Measurements from ENCODE around the gene PCDHA10. TPM values are rescaled to one million over a fixed set of nuclear protein-coding genes. Genes with fewer than 3 reads are reported as not detected.

The PCDHA10 gene
- polyA plus RNA-seq, 12 donors = 0.04 to 0.25 (median 0.10) TPM; not detected in 2

DNA sequence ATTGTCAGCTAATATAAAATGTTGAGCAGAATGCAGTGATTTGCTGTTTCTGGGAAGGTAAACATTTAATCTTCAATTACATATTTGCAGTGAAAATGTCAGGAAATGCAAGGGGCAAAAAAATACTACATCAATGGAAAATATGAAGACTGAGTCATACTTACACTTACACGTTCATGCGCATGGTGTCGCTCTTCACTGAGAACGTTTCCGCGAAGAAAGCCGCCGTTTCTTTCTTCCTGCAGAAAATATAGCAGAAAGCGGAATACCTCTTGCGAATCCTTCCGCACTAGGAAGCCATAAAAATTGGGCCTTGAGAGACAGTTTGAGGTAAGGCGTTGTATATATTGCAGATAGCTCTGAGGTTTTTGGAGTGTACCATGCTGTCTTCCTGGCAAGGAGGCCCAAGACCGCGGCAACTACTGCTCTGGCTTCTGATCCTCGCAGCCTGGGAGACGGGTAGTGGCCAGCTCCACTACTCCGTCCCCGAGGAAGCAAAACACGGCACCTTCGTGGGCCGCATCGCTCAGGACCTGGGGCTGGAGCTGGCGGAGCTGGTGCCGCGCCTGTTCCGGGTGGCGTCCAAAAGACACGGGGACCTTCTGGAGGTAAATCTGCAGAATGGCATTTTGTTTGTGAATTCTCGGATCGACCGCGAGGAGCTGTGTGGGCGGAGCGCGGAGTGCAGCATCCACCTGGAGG, 26.3 kb downstream of the PCDHA10 start, which contains the start of gene PCDHA13:
Gene PCDHA13 (plus strand): TSS at position 236 of the 702 bp plus-strand sequence. CDS start 145 bp downstream, at position 381.
- no peak for DNase-seq

DNA sequence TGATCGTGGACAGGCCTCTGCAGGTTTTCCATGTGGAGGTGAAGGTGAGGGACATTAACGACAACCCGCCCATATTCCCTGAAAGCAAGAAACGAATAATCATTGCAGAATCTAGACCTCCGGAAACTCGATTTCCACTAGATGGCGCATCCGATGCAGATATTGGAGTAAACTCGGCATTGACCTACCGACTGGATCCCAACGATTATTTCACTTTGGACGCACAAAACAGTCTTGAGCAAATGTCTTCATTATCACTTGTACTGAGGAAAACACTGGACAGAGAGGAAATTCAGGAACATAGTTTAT, 26.8 kb downstream of the PCDHA10 start:
- no peak for DNase-seq

DNA sequence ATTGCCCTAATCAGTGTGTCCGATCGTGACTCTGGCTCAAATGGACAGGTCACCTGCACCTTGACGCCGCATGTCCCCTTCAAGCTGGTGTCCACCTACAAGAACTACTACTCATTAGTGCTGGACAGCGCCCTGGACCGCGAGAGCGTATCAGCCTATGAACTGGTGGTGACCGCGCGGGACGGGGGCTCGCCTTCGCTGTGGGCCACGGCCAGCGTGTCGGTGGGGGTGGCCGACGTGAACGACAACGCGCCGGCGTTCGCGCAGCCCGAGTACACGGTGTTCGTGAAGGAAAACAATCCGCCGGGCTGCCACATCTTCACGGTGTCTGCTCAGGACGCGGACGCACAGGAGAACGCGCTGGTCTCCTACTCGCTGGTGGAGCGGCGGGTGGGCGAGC, 27.7 kb downstream of the PCDHA10 start:
- DNase-seq = no peak

DNA sequence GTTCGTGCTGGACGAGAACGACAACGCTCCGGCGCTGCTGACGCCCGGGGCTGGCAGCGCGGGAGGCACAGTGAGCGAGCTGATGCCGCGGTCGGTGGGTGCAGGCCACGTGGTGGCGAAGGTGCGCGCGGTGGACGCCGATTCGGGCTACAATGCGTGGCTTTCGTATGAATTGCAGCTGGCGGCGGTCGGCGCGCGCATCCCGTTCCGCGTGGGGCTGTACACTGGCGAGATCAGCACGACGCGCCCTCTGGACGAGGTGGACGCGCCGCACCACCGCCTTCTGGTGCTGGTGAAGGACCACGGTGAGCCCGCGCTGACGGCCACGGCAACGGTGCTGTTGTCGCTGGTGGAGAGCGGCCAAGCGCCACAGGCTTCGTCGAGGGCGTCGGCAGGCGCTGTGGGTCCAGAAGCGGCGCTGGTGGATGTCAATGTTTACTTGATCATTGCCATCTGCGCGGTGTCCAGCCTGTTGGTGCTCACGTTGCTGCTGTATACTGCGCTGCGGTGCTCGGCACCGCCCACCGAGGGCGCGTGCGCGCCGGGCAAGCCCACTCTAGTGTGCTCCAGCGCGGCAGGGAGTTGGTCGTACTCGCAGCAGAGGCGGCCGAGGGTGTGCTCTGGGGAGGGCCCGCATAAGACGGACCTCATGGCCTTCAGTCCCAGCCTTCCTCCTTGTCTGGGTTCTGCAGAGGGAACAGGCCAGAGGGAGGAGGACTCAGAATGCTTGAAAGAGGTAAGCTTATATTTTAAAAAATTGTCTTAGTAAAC, 28.4 kb downstream of the PCDHA10 start:
- no peak for DNase-seq

DNA sequence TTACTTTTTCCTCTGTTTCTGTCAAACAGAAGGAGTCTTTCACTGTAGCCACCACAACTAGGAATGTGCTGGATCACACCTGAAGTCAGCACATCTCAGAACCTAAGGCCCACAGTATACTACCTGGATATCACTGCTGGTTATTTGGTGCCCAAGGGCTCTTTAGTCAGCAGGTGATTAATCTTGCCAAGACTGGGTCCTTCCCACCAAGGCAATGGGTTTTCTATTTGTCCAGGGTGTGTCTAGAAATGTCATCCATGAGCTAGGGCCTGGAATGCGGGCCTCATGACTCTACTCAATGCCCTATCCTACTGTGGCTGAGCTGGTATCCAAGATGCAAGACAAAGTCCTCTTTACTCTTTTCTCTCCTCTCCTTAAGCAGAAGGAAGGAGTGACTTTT, 60.6 kb downstream of the PCDHA10 start:
- DNase-seq = no peak

Other genes starting within 250 kb of the PCDHA10 start
- gene CD14, start 222.7 kb upstream of the PCDHA10 start, polyA plus RNA-seq (ENCODE audit: insufficient read length in 12 of 12) = 10 to 100 TPM in 11 of 12 donors, not detected in 1; 14.9 to 25.8 (median 17.4) TPM
- gene TMCO6, start 216.4 kb upstream of the PCDHA10 start, polyA plus RNA-seq (ENCODE audit: insufficient read length in 12 of 12) = 10 to 100 TPM in 4 of 12 donors, 1 to 10 TPM in 7, not detected in 1; 6.0 to 21.9 (median 8.0) TPM
- gene NDUFA2, start 208.3 kb upstream of the PCDHA10 start, polyA plus RNA-seq (ENCODE audit: insufficient read length in 12 of 12) = 10 to 100 TPM in 11 of 12 donors, not detected in 1; 28.6 to 63.2 (median 52.0) TPM
- gene IK, start 208.1 kb upstream of the PCDHA10 start, polyA plus RNA-seq (ENCODE audit: insufficient read length in 12 of 12) = 100 to 1,000 TPM in 4 of 12 donors, 10 to 100 TPM in 7, not detected in 1; 83.7 to 175 (median 93.7) TPM
- gene WDR55, start 191.0 kb upstream of the PCDHA10 start, polyA plus RNA-seq (ENCODE audit: insufficient read length in 12 of 12) = 10 to 100 TPM in 11 of 12 donors, not detected in 1; 11.1 to 17.2 (median 13.0) TPM
- under 1 TPM in 4 of 12 donors, not detected in 8; 0.09 to 0.27 (median 0.22) TPM for gene DND1, start 182.3 kb upstream of the PCDHA10 start, polyA plus RNA-seq (ENCODE audit: insufficient read length in 12 of 12)
- 10 to 100 TPM in 11 of 12 donors, not detected in 1; 28.7 to 58.3 (median 48.2) TPM for gene HARS1, start 164.5 kb upstream of the PCDHA10 start, polyA plus RNA-seq (ENCODE audit: insufficient read length in 12 of 12)
- 10 to 100 TPM in 11 of 12 donors, not detected in 1; 23.0 to 36.9 (median 26.0) TPM for gene HARS2, start 164.4 kb upstream of the PCDHA10 start, polyA plus RNA-seq (ENCODE audit: insufficient read length in 12 of 12)
- gene ZMAT2, start 155.4 kb upstream of the PCDHA10 start, polyA plus RNA-seq (ENCODE audit: insufficient read length in 12 of 12) = 100 to 1,000 TPM in 1 of 12 donors, 10 to 100 TPM in 10, not detected in 1; 74.3 to 102 (median 83.6) TPM
- under 1 TPM in 4 of 12 donors, not detected in 8; 0.04 to 0.12 (median 0.07) TPM for gene PCDHA1, start 69.8 kb upstream of the PCDHA10 start, polyA plus RNA-seq (ENCODE audit: insufficient read length in 12 of 12)
- gene PCDHA2, start 61.0 kb upstream of the PCDHA10 start, polyA plus RNA-seq (ENCODE audit: insufficient read length in 12 of 12) = under 1 TPM in 7 of 12 donors, not detected in 5; 0.04 to 0.16 (median 0.10) TPM
- gene PCDHA3, start 54.8 kb upstream of the PCDHA10 start, polyA plus RNA-seq (ENCODE audit: insufficient read length in 12 of 12) = under 1 TPM in 10 of 12 donors, not detected in 2; 0.09 to 0.48 (median 0.18) TPM
- under 1 TPM in 10 of 12 donors, not detected in 2; 0.16 to 0.39 (median 0.31) TPM for gene PCDHA4, start 48.8 kb upstream of the PCDHA10 start, polyA plus RNA-seq (ENCODE audit: insufficient read length in 12 of 12)
- gene PCDHA5, start 34.3 kb upstream of the PCDHA10 start, polyA plus RNA-seq (ENCODE audit: insufficient read length in 12 of 12) = under 1 TPM in 6 of 12 donors, not detected in 6; 0.04 to 0.19 (median 0.09) TPM
- gene PCDHA6, start 27.9 kb upstream of the PCDHA10 start, polyA plus RNA-seq (ENCODE audit: insufficient read length in 12 of 12) = under 1 TPM in 9 of 12 donors, not detected in 3; 0.07 to 0.50 (median 0.17) TPM
- under 1 TPM in 9 of 12 donors, not detected in 3; 0.05 to 0.28 (median 0.17) TPM for gene PCDHA7, start 21.6 kb upstream of the PCDHA10 start, polyA plus RNA-seq (ENCODE audit: insufficient read length in 12 of 12)
- gene PCDHA8, start 14.7 kb upstream of the PCDHA10 start, polyA plus RNA-seq (ENCODE audit: insufficient read length in 12 of 12) = under 1 TPM in 4 of 12 donors, not detected in 8; 0.05 to 0.14 (median 0.07) TPM
- gene PCDHA9, start 7.5 kb upstream of the PCDHA10 start, polyA plus RNA-seq (ENCODE audit: insufficient read length in 12 of 12) = under 1 TPM in 6 of 12 donors, not detected in 6; 0.03 to 0.07 (median 0.03) TPM
- gene PCDHA11, start 13.1 kb downstream of the PCDHA10 start, polyA plus RNA-seq (ENCODE audit: insufficient read length in 12 of 12) = under 1 TPM in 7 of 12 donors, not detected in 5; 0.05 to 0.38 (median 0.14) TPM
- gene PCDHA12, start 19.4 kb downstream of the PCDHA10 start, polyA plus RNA-seq (ENCODE audit: insufficient read length in 12 of 12) = under 1 TPM in 6 of 12 donors, not detected in 6; 0.04 to 0.28 (median 0.06) TPM
- 1 to 10 TPM in 1 of 12 donors, under 1 TPM in 7, not detected in 4; 0.03 to 2.8 (median 0.06) TPM for gene PCDHA13, start 26.2 kb downstream of the PCDHA10 start, polyA plus RNA-seq (ENCODE audit: insufficient read length in 12 of 12)
- gene PCDHAC1, start 70.4 kb downstream of the PCDHA10 start, polyA plus RNA-seq (ENCODE audit: insufficient read length in 12 of 12) = under 1 TPM in 10 of 12 donors, not detected in 2; 0.07 to 0.51 (median 0.16) TPM
- gene PCDHAC2, start 110.6 kb downstream of the PCDHA10 start, polyA plus RNA-seq (ENCODE audit: insufficient read length in 12 of 12) = 1 to 10 TPM in 6 of 12 donors, under 1 TPM in 4, not detected in 2; 0.66 to 9.4 (median 1.1) TPM
- gene PCDHB1, start 195.5 kb downstream of the PCDHA10 start, polyA plus RNA-seq (ENCODE audit: insufficient read length in 12 of 12) = under 1 TPM in 10 of 12 donors, not detected in 2; 0.05 to 0.23 (median 0.11) TPM
- gene PCDHB2, start 238.7 kb downstream of the PCDHA10 start, polyA plus RNA-seq (ENCODE audit: insufficient read length in 12 of 12) = 1 to 10 TPM in 11 of 12 donors, not detected in 1; 2.9 to 5.8 (median 4.2) TPM
- 1 to 10 TPM in 10 of 12 donors, not detected in 2; 1.4 to 2.4 (median 2.1) TPM for gene PCDHB3, start 244.6 kb downstream of the PCDHA10 start, polyA plus RNA-seq (ENCODE audit: insufficient read length in 12 of 12)